NCI-H1092 (cell line): ENCODE measurements around the gene BCL3.
"Not testable (repeated sequence)": the region's sequence is repeated elsewhere in the genome, so short reads cannot be mapped to it uniquely, and the experiment has no call there.

Experiments used
- DNase-seq: peaks from one replicate; lab custom pipeline; 2025; lab: John Stamatoyannopoulos, UW

Gene BCL3

GRCh38 chr19:44748426-44749254, at the start of gene BCL3:
TSS of gene BCL3 (plus strand) at chr19:44748708. CDS start at chr19:44748791, 83 bp downstream.
- DNase-seq, result no peak

GRCh38 chr19:44700547-44700946, 48.0 kb upstream of the BCL3 start:
- no peak for DNase-seq

GRCh38 chr19:44701228-44701627, 47.3 kb upstream of the BCL3 start:
- DNase-seq, result no peak

GRCh38 chr19:44702551-44703176, 45.8 kb upstream of the BCL3 start:
- no peak for DNase-seq

GRCh38 chr19:44703336-44704078, 45.0 kb upstream of the BCL3 start:
- no peak for DNase-seq

GRCh38 chr19:44704982-44705381, 43.5 kb upstream of the BCL3 start:
- no peak for DNase-seq

- no peak for DNase-seq
Observed at GRCh38 chr19:44705502-44706010, 43.0 kb upstream of the BCL3 start.

- no peak for DNase-seq
Observed at GRCh38 chr19:44706506-44707236, 41.8 kb upstream of the BCL3 start.

GRCh38 chr19:44707794-44708193, 40.7 kb upstream of the BCL3 start:
- no peak for DNase-seq

- DNase-seq, result no peak
Observed at GRCh38 chr19:44708940-44709339, 39.6 kb upstream of the BCL3 start.

- not testable (repeated sequence) for DNase-seq
Observed at GRCh38 chr19:44709434-44710266, 38.9 kb upstream of the BCL3 start.

- DNase-seq, result no peak
Observed at GRCh38 chr19:44710483-44710882, 38.0 kb upstream of the BCL3 start.

GRCh38 chr19:44712864-44713515, 35.5 kb upstream of the BCL3 start:
- DNase-seq, result no peak

GRCh38 chr19:44714597-44715169, 33.8 kb upstream of the BCL3 start:
- DNase-seq, result no peak

- DNase-seq, result no peak
Observed at GRCh38 chr19:44717603-44718002, 30.9 kb upstream of the BCL3 start.

GRCh38 chr19:44718441-44719261, 29.9 kb upstream of the BCL3 start:
- DNase-seq, result no peak

GRCh38 chr19:44719262-44719701, 29.2 kb upstream of the BCL3 start:
- no peak for DNase-seq

GRCh38 chr19:44720396-44720795, 28.1 kb upstream of the BCL3 start:
- DNase-seq, result not testable (repeated sequence)

- no peak for DNase-seq
Observed at GRCh38 chr19:44720945-44721344, 27.6 kb upstream of the BCL3 start.
